RWPE1 (cell line): ENCODE measurements around the gene DOCK1.

Experiments used
- CTCF ChIA-PET: fragments of 350-600 bp; sonication (Branson Sonifier 250); formaldehyde crosslinking; extraction: SDS; loops from one replicate; lab custom pipeline; 2021; lab: Yijun Ruan, JAX
- POLR2A ChIA-PET: fragments of 400-600 bp; formaldehyde crosslinking; extraction: SDS; loops from one replicate; lab custom pipeline; 2020; ENCODE audit warnings: antibody characterized with exemption; ENCODE audit not compliant: low non-redundant PET; lab: Yijun Ruan, JAX
- DNase-seq: peaks from one replicate; pipeline ENCODE4 v3.0.0; 2012; ENCODE audit warnings: low spot score
- H3K27ac ChIP-seq: fragments of 450-650 bp; 2 replicates; pipeline ENCODE4 v1.5.1; 2017
- CTCF ChIP-seq: fragments of 450-650 bp; conservative IDR thresholded peaks from 2 replicates; pipeline ENCODE4 v1.5.1; 2017; ENCODE audit warnings: low read depth, mild to moderate bottlenecking

The DOCK1 gene

GRCh38 chr10:127048630-127049029 is 143.4 kb downstream of the DOCK1 start:
- CTCF ChIA-PET, result no interaction called here
- no peak for TF ChIP-seq CTCF
- no peak overlapping the region for H3K27ac ChIP-seq
- no peak for DNase-seq
- POLR2A ChIA-PET, result no interaction called here

- TF ChIP-seq CTCF, result no peak
- no peak overlapping the region for H3K27ac ChIP-seq
- ChIA-PET POLR2A (no interaction called here), CTCF (interaction anchor here (0.7 kb wide), 1 partner anchor 33 kb away, joined by 5 read pairs; no protein-coding TSS in a partner anchor)
- DNase-seq, result no peak
Observed at GRCh38 chr10:127052001-127052400, 146.8 kb downstream of the DOCK1 start.

GRCh38 chr10:127055263-127055662 is 150.0 kb downstream of the DOCK1 start:
- no peak for DNase-seq
- TF ChIP-seq CTCF, result no peak
- H3K27ac ChIP-seq, result no peak overlapping the region
- ChIA-PET CTCF (interaction anchor here (0.5 kb wide), 1 partner anchor 169 kb away, joined by 3 read pairs; no protein-coding TSS in a partner anchor), POLR2A (no interaction called here)

GRCh38 chr10:127059314-127059713 is 154.1 kb downstream of the DOCK1 start:
- POLR2A ChIA-PET, result no interaction called here
- CTCF ChIA-PET, result no interaction called here
- DNase-seq, result no peak
- H3K27ac ChIP-seq, result no peak overlapping the region
- TF ChIP-seq CTCF, result no peak

GRCh38 chr10:127063762-127064161 is 158.5 kb downstream of the DOCK1 start:
- POLR2A ChIA-PET, result no interaction called here
- H3K27ac ChIP-seq, result no peak overlapping the region
- DNase-seq, result no peak
- CTCF ChIA-PET, result no interaction called here
- TF ChIP-seq CTCF, result no peak

GRCh38 chr10:127064474-127064873 is 159.2 kb downstream of the DOCK1 start:
- TF ChIP-seq CTCF, result no peak
- no peak overlapping the region for H3K27ac ChIP-seq
- CTCF ChIA-PET, result interaction anchor here (0.7 kb wide), 1 partner anchor 1035 kb away, joined by 3 read pairs; no protein-coding TSS in a partner anchor
- no peak for DNase-seq
- POLR2A ChIA-PET, result no interaction called here
